ENCODE data around the gene ZNF527. TPM values are rescaled to one million over a fixed set of nuclear protein-coding genes. Genes with fewer than 3 reads are reported as not detected.

Gene ZNF527
- total and polyA plus RNA-seq, 9 of the 15 experiments (the other 6 are each of a cell fraction or from before 2014, with no cell fraction given) = 0.18 to 1.4 (median 0.86) TPM

DNA sequence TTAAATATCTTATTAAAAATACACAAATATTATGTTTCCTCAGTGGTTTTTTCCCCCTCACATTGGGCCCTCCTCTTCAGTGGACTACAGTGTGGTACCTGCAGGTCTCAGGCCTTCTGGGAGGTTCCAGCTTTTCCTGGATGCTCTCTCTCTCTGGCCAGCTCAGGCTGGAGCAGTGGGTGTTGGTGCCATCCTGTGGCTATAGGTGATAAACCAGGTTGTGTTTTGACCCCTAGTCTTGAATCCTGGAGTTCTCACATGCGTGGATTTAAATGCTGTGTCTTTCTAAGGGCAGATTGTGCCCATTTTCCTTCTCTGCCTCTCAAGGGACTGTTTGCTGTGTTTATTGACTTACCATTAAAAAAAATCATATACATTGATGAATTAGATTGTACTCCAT, 41.2 kb upstream of the ZNF527 start:
- Histone ChIP-seq H3K79me2 (ENCODE audit: control insufficient read depth, insufficient read depth, low read length) (no peaks in the 10 kb centered on the region), H3K36me3 (ENCODE audit: control insufficient read depth, insufficient read depth, low read length) (no peaks in the 10 kb centered on the region), H3K4me2 (ENCODE audit: insufficient read depth, low read length) (no peak overlapping the region), H4K20me1 (replicated peaks; ENCODE audit: control insufficient read depth, insufficient read depth, low read length) (no peaks in the 10 kb centered on the region), H3K9ac (ENCODE audit: insufficient read depth in 1 of 2, low read depth in 2 of 2, low read length in 2 of 2) (no peak overlapping the region), H3K9me3 (replicated peaks; ENCODE audit: control insufficient read depth, insufficient read depth, low read depth, low read length) (no peaks in the 10 kb centered on the region; the same call in 1 of the 2 replicates), H2AFZ (ENCODE audit: low read depth, low read length) (no peak overlapping the region), H3K27ac (ENCODE audit: extremely low read depth, low read depth, low read length) (no peak overlapping the region), H3K4me1 (replicated peaks in 1 of 2; ENCODE audit: control insufficient read depth in 2 of 2, insufficient read depth in 2 of 2, low read length in 2 of 2) (no peaks in the 10 kb centered on the region), H3K4me3 (no peak overlapping the region), H3K27me3 (ENCODE audit: control insufficient read depth in 2 of 2, insufficient read depth in 2 of 2, low read length in 2 of 2) (no peaks in the 10 kb centered on the region), H3K9me1 (ENCODE audit: control insufficient read depth, insufficient read depth, low read length) (no peaks in the 10 kb centered on the region)
- POLR2A ChIA-PET = no interaction called here
- CTCF ChIA-PET (ENCODE audit: low intra/inter-chr PET ratio) = no interaction called here
- ATAC-seq = no peak
- intact Hi-C loops (cut with micrococcal nuclease) = no loop called here
- BruUV-seq (replicated peaks) = no TSS peak
- FAIRE-seq = no peak
- 0% methylated on average over 1 of the region's 1 CpG for WGBS (ENCODE audit: insufficient coverage, low coverage, missing lambda C conversion rate)
- in situ Hi-C loops (cut with MboI) = no loop called here
- no peak for DNase-seq (ENCODE audit: extremely low read depth in 1 of 4, low spot score in 3 of 4)
- TF ChIP-seq RAD21 (CRISPR knock-in tag; conservative IDR thresholded peaks at IDR 0.05 in 1 of 2, IDR thresholded peaks at IDR 0.05 in 1 of 2) = peak in 1 of 2 experiments; percentile 31; a peak in 1 of 4 replicates
- no peak for TF ChIP-seq SMC3 (conservative IDR thresholded peaks at IDR 0.05; ENCODE audit: insufficient read depth, low read depth, low read length)
- 0 out of 6 replicates have a peak, but pooled peaks of 2 of the 3 experiments have one; percentile 3 to 5 for TF ChIP-seq CTCF (IDR thresholded peaks at IDR 0.05 in 2 of 3, conservative IDR thresholded peaks at IDR 0.05 in 1 of 3; ENCODE audit: insufficient read depth in 2 of 3, low read depth in 1 of 3, low read length in 3 of 3)

- no peaks in the 10 kb centered on the region for H4K20me1 ChIP-seq (replicated peaks; ENCODE audit: control insufficient read depth, insufficient read depth, low read length)
- POLR2A ChIA-PET = no interaction called here
- H3K4me2 ChIP-seq (ENCODE audit: insufficient read depth, low read length) = no peak overlapping the region
- H2AFZ ChIP-seq (ENCODE audit: low read depth, low read length) = no peak overlapping the region
- no peaks in the 10 kb centered on the region for H3K36me3 ChIP-seq (ENCODE audit: control insufficient read depth, insufficient read depth, low read length)
- BruUV-seq (replicated peaks) = no TSS peak
- no peak overlapping the region for H3K9ac ChIP-seq (ENCODE audit: insufficient read depth in 1 of 2, low read depth in 2 of 2, low read length in 2 of 2)
- no peaks in the 10 kb centered on the region for H3K9me1 ChIP-seq (ENCODE audit: control insufficient read depth, insufficient read depth, low read length)
- FAIRE-seq (no peak), ATAC-seq (no peak), DNase-seq (ENCODE audit: extremely low read depth in 1 of 4, low spot score in 3 of 4) (no peak)
- H3K9me3 ChIP-seq (replicated peaks; ENCODE audit: control insufficient read depth, insufficient read depth, low read depth, low read length) = no peaks in the 10 kb centered on the region; the same call in 1 of the 2 replicates
- intact Hi-C loops (cut with micrococcal nuclease) (no loop called here), in situ Hi-C loops (cut with MboI) (no loop called here)
- CTCF ChIA-PET (ENCODE audit: low intra/inter-chr PET ratio) = no interaction called here
- no peaks in the 10 kb centered on the region for H3K4me1 ChIP-seq (replicated peaks in 1 of 2; ENCODE audit: control insufficient read depth in 2 of 2, insufficient read depth in 2 of 2, low read length in 2 of 2)
- H3K27me3 ChIP-seq (ENCODE audit: control insufficient read depth in 2 of 2, insufficient read depth in 2 of 2, low read length in 2 of 2) = no peaks in the 10 kb centered on the region
- no peak overlapping the region for H3K27ac ChIP-seq (ENCODE audit: extremely low read depth, low read depth, low read length)
- H3K79me2 ChIP-seq (ENCODE audit: control insufficient read depth, insufficient read depth, low read length) = no peaks in the 10 kb centered on the region
- no peak overlapping the region for H3K4me3 ChIP-seq
- TF ChIP-seq MCM2 (IDR thresholded peaks at IDR 0.05; ENCODE audit: low read depth) = no peak
- TF ChIP-seq ELF4 (CRISPR knock-in tag; IDR thresholded peaks at IDR 0.05) = no peak
Observed at GRCh38 chr19:37332839-37333238, 38.1 kb upstream of the ZNF527 start.

All from K562 (cell line).